GM23338 (cell line): ENCODE measurements around the gene ZNF679. TPM values are rescaled to one million over a fixed set of nuclear protein-coding genes. Genes with fewer than 3 reads are reported as not detected.

Source experiments
- ATAC-seq: fragments of 200-7000 bp; cut with Tn5 transposase; 3 replicates; pipeline ENCODE4 v1.9.1; 2020
- DNase-seq: peaks from one replicate; pipeline ENCODE4 v3.0.0-alpha.2; 2015; ENCODE audit warnings: low spot score
- H2AFZ ChIP-seq: fragments of 200-600 bp; sonication (generic); 2 replicates; pipeline ENCODE4 v1.8.0; 2016; ENCODE audit warnings: antibody characterized with exemption, mild to moderate bottlenecking, moderate library complexity
- H3F3A ChIP-seq: fragments of 200-600 bp; sonication (generic); replicated peaks from 2 replicates; pipeline ENCODE4 v1.8.0; 2017; ENCODE audit warnings: antibody characterized with exemption, mixed run types, low read depth
- H3K27ac ChIP-seq: fragments of 200-600 bp; sonication (generic); 2 replicates; pipeline ENCODE4 v1.6.1; 2016; ENCODE audit warnings: low read depth
- H3K27me3 ChIP-seq: fragments of 200-600 bp; sonication (generic); 2 replicates; pipeline ENCODE4 v1.8.0; 2016; ENCODE audit warnings: mild to moderate bottlenecking, mixed run types, moderate library complexity; ENCODE audit not compliant: insufficient read depth
- H3K36me3 ChIP-seq: fragments of 200-600 bp; sonication (generic); 2 replicates; pipeline ENCODE4 v1.8.0; 2016; ENCODE audit warnings: mild to moderate bottlenecking; ENCODE audit not compliant: insufficient read depth
- H3K4me1 ChIP-seq: fragments of 200-600 bp; sonication (generic); 2 replicates; pipeline ENCODE4 v1.8.0; 2016; ENCODE audit warnings: mild to moderate bottlenecking, moderate library complexity; ENCODE audit not compliant: insufficient read depth
- H3K4me2 ChIP-seq: fragments of 200-600 bp; sonication (generic); 2 replicates; pipeline ENCODE4 v1.7.1; 2017; ENCODE audit warnings: mixed run types
- H3K4me3 ChIP-seq: fragments of 200-600 bp; sonication (generic); 2 replicates; pipeline ENCODE4 v1.6.1; 2016; ENCODE audit warnings: mixed run types
- H3K79me2 ChIP-seq: fragments of 200-600 bp; sonication (generic); replicated peaks from 2 replicates; pipeline ENCODE4 v1.8.0; 2017; ENCODE audit warnings: mild to moderate bottlenecking; ENCODE audit not compliant: insufficient read depth
- H3K9me2 ChIP-seq: fragments of 200-600 bp; sonication (generic); 2 replicates; pipeline ENCODE4 v1.8.0; 2017; ENCODE audit not compliant: insufficient read depth
- H4K20me1 ChIP-seq: fragments of 200-600 bp; sonication (generic); replicated peaks from 2 replicates; pipeline ENCODE4 v1.8.0; 2017; ENCODE audit warnings: mild to moderate bottlenecking; ENCODE audit not compliant: insufficient read depth
- H3K27ac Mint-ChIP-seq: 2 replicates; pipeline ENCODE4 v1.8.0; 2020; ENCODE audit warnings: inconsistent platforms, mild to moderate bottlenecking, moderate library complexity, mixed read lengths
- H3K27me3 Mint-ChIP-seq: 3 replicates; pipeline ENCODE4 v1.8.0; 2022; ENCODE audit warnings: low read depth, mild to moderate bottlenecking, moderate library complexity, mixed read lengths, inconsistent platforms; ENCODE audit not compliant: insufficient read depth, poor library complexity
- H3K36me3 Mint-ChIP-seq: 3 replicates; pipeline ENCODE4 v1.8.0; 2021; ENCODE audit warnings: low read depth, mild to moderate bottlenecking, inconsistent platforms, moderate library complexity, mixed read lengths
- H3K4me1 Mint-ChIP-seq: 3 replicates; pipeline ENCODE4 v1.8.0; 2020; ENCODE audit warnings: mild to moderate bottlenecking, inconsistent platforms, mixed read lengths
- H3K4me3 Mint-ChIP-seq: 3 replicates; pipeline ENCODE4 v1.8.0; 2021; ENCODE audit warnings: moderate library complexity, mild to moderate bottlenecking, inconsistent platforms, mixed read lengths
- H3K9me3 Mint-ChIP-seq: 3 replicates; pipeline ENCODE4 v1.8.0; 2020; ENCODE audit warnings: moderate library complexity, mild to moderate bottlenecking, inconsistent platforms, mixed read lengths
- CREB1 ChIP-seq: fragments of 250-450 bp; sonication (Bioruptor Pico); IDR thresholded peaks from 2 replicates; pipeline ENCODE4 v1.5.0; 2020; ENCODE audit warnings: low read depth, mild to moderate bottlenecking, moderate library complexity
- CTCF ChIP-seq, 2 experiments: fragments of 200-600 bp in 1 of 2; sonication (generic) in 1 of 2; conservative IDR thresholded peaks; 2 replicates each; pipeline versions ENCODE4 v1.5.1 to v1.6.1; 2016 to 2017; ENCODE audit warnings: antibody characterized with exemption in 2 of 2, low read depth in 2 of 2, mild to moderate bottlenecking in 2 of 2, moderate library complexity in 1 of 2
- ETS1 ChIP-seq: IDR thresholded peaks from 2 replicates; pipeline ENCODE4 v1.6.1; 2016; ENCODE audit warnings: antibody characterized with exemption
- EZH2 ChIP-seq: fragments of 200-600 bp; sonication (generic); IDR thresholded peaks from one replicate; pipeline ENCODE4 v1.8.0; 2017; ENCODE audit warnings: antibody characterized with exemption, mild to moderate bottlenecking, low read depth; ENCODE audit not compliant: unreplicated experiment
- EZH2phosphoT487 ChIP-seq: fragments of 200-600 bp; sonication (generic); IDR thresholded peaks from one replicate; pipeline ENCODE4 v1.8.1; 2018; ENCODE audit warnings: antibody characterized with exemption; ENCODE audit not compliant: unreplicated experiment
- JUNB ChIP-seq: IDR thresholded peaks from one replicate; pipeline ENCODE4 v1.6.1; 2016; ENCODE audit warnings: antibody characterized with exemption; ENCODE audit not compliant: unreplicated experiment
- NANOG ChIP-seq: IDR thresholded peaks from 2 replicates; pipeline ENCODE4 v1.6.1; 2016; ENCODE audit warnings: antibody characterized with exemption, borderline replicate concordance
- POLR2AphosphoS5 ChIP-seq: IDR thresholded peaks from 2 replicates; pipeline ENCODE4 v1.6.1; 2016; ENCODE audit warnings: antibody characterized with exemption, low read depth
- REST ChIP-seq: IDR thresholded peaks from one replicate; pipeline ENCODE4 v1.6.1; 2018; ENCODE audit warnings: antibody characterized with exemption; ENCODE audit not compliant: unreplicated experiment
- STAT1 ChIP-seq: IDR thresholded peaks from one replicate; pipeline ENCODE4 v1.6.1; 2016; ENCODE audit warnings: antibody characterized with exemption; ENCODE audit not compliant: unreplicated experiment
- ZNF114 ChIP-seq: fragments of 250-450 bp; sonication (Bioruptor Pico); IDR thresholded peaks from 2 replicates; pipeline ENCODE4 v1.5.0; 2020; ENCODE audit warnings: mild to moderate bottlenecking, moderate library complexity
- ZNF331 ChIP-seq: fragments of 250-450 bp; sonication (Bioruptor Pico); IDR thresholded peaks from 2 replicates; pipeline ENCODE4 v1.5.0; 2020; ENCODE audit warnings: low read depth, mild to moderate bottlenecking, moderate library complexity
- ZNF462 ChIP-seq: fragments of 250-450 bp; sonication (Bioruptor Pico); IDR thresholded peaks from 2 replicates; pipeline ENCODE4 v1.5.0; 2020; ENCODE audit warnings: mild to moderate bottlenecking, moderate library complexity
- polyA plus RNA-seq: library from polyadenylated mRNA; unstranded; fragments of >200 nt; fragmentation: Nextera tagmentation; extraction: Ambion mirVana; gene quantifications from 2 replicates; pipeline ENCODE4 v1.2.1, GENCODE V29; 2016
- total RNA-seq: library from RNA; depleted of rRNA; stranded (reverse); fragments of >200 nt; shearing (Covaris generic); gene quantifications from 2 replicates; pipeline ENCODE4 v1.2.3, GENCODE V29; 2014

Gene ZNF679
- total and polyA plus RNA-seq, 2 experiments from 2014 or later: not detected

- Histone ChIP-seq H3K4me1 (no peaks in the 10 kb centered on the region), H3K4me2 (no peak overlapping the region), H3K36me3 (peaks cover 7% of the 10 kb centered on the region; the same call in 1 of the 2 replicates), H2AFZ (no peak overlapping the region), H3K9me2 (no peaks in the 10 kb centered on the region), H3K27me3 (no peaks in the 10 kb centered on the region), H3K27ac (no peak overlapping the region), H3K4me3 (no peak overlapping the region), H3F3A (no peaks in the 10 kb centered on the region), H4K20me1 (no peaks in the 10 kb centered on the region), H3K79me2 (no peaks in the 10 kb centered on the region)
- peaks cover 24% of the 10 kb centered on the region; the same call in 2 of the 3 replicates for H3K36me3 Mint-ChIP-seq
- H3K27ac Mint-ChIP-seq: no peak overlapping the region
- no peak for TF ChIP-seq CTCF (conservative IDR thresholded peaks at IDR 0.05; ENCODE audit: low read depth in 2 of 2)
- no peak for TF ChIP-seq POLR2AphosphoS5
- TF ChIP-seq ZNF114 (CRISPR knock-in tag): no peak
- TF ChIP-seq EZH2: no peak
- TF ChIP-seq NANOG: no peak
- TF ChIP-seq STAT1: no peak
- TF ChIP-seq ZNF331: no peak
- no peak for TF ChIP-seq CREB1 (CRISPR knock-in tag)
- TF ChIP-seq JUNB: no peak
- no peak for TF ChIP-seq REST
- no peak for TF ChIP-seq ZNF462 (CRISPR knock-in tag)
- no peak for TF ChIP-seq EZH2phosphoT487
- no peak for TF ChIP-seq ETS1
- no peaks in the 10 kb centered on the region for H3K4me1 Mint-ChIP-seq
- no peak overlapping the region for H3K4me3 Mint-ChIP-seq
- H3K9me3 Mint-ChIP-seq: peaks cover 80% of the 10 kb centered on the region
- H3K27me3 Mint-ChIP-seq: no peaks in the 10 kb centered on the region
- ATAC-seq (no peak), DNase-seq (no peak)
Observed at GRCh38 chr7:64183827-64184372, 44.4 kb upstream of the ZNF679 start.
